Measurements from ENCODE around the gene DFFB.

DNA sequence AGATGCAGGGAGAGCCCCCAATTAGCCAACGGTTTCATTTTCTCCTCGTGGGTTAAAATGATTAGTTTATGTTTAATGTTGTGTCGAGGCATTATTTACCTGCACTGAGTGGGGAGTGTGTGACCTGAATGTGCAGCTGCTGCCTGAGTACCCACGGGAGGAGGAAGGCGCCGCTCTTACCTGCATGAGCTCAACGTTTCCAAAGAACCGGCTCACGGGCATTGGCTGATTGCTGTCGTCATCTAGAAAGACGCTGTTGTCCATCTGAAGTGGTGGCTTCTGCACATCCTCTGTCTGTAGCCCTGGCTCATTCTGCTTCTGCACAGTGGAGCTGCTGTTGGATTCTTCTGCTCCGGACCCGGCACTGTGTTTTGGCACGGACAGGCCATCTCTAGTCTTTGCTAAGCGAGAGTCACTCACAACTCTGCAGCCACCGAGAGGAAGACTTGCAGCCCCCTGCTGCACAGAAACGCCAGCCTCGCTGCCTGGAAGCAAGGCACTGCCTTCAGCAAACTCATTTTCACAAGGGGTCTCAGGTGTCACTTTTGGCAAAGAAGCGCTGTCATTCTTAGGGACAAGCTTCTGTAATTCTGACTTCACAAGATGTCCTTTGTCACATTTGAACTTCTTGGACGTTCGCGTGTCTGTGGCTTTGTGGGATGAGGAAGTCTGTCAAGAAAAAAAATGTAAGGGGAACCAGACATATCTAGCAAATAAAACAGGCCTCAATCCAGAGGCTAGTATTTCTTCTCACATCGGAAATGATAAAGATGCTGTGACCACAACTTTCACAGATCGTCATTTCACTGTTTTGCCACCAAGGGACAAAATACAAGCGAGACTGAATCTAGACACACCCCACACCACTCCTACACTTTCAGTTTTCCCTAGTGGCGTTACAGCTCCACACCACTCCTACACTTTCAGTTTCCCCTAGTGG is 33.4 kb downstream of the DFFB start:
- TF ChIP-seq, protein P1, sequence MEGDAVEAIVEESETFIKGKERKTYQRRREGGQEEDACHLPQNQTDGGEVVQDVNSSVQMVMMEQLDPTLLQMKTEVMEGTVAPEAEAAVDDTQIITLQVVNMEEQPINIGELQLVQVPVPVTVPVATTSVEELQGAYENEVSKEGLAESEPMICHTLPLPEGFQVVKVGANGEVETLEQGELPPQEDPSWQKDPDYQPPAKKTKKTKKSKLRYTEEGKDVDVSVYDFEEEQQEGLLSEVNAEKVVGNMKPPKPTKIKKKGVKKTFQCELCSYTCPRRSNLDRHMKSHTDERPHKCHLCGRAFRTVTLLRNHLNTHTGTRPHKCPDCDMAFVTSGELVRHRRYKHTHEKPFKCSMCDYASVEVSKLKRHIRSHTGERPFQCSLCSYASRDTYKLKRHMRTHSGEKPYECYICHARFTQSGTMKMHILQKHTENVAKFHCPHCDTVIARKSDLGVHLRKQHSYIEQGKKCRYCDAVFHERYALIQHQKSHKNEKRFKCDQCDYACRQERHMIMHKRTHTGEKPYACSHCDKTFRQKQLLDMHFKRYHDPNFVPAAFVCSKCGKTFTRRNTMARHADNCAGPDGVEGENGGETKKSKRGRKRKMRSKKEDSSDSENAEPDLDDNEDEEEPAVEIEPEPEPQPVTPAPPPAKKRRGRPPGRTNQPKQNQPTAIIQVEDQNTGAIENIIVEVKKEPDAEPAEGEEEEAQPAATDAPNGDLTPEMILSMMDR (conservative IDR thresholded peaks at IDR 0.05; ENCODE audit: low read length) = no peak
- TF ChIP-seq EZH2phosphoT487 (IDR thresholded peaks at IDR 0.05; ENCODE audit: borderline replicate concordance) = no peak
